H1 (cell line): ENCODE measurements around the gene PAQR4. TPM values are rescaled to one million over a fixed set of nuclear protein-coding genes. Genes with fewer than 3 reads are reported as not detected.

Source experiments
- ASH2L ChIP-seq: fragments of 200-600, 300-600 bp; sonication (generic); IDR thresholded peaks from one replicate; pipeline ENCODE4 v1.7.1; 2017; ENCODE audit warnings: low read length
- CHD1 ChIP-seq: IDR thresholded peaks from 2 replicates; pipeline ENCODE4 v1.6.1; 2012; ENCODE audit warnings: low read depth, low read length, improper control_type of control experiment
- HDAC6 ChIP-seq: IDR thresholded peaks from one replicate; pipeline ENCODE4 v1.7.1; 2012; ENCODE audit warnings: low read depth, mild to moderate bottlenecking, inconsistent platforms, low read length, moderate library complexity
- MAFK ChIP-seq: IDR thresholded peaks from 2 replicates; pipeline ENCODE4 v1.6.1; 2012; ENCODE audit warnings: low read depth, mild to moderate bottlenecking, improper control_type of control experiment, low read length
- PHF8 ChIP-seq: fragments of 200-600 bp; sonication (generic); conservative IDR thresholded peaks from 2 replicates; pipeline ENCODE4 v1.7.1; 2012; ENCODE audit warnings: low read depth, mild to moderate bottlenecking, inconsistent platforms, low read length, moderate library complexity
- RFX5 ChIP-seq: IDR thresholded peaks from 2 replicates; pipeline ENCODE4 v1.6.1; 2011; ENCODE audit warnings: low read depth, low read length, improper control_type of control experiment, borderline replicate concordance
- polyA plus RNA-seq, 7 experiments: library from polyadenylated mRNA; depleted of rRNA in 3 of 7; stranded (reverse) in 5 of 7; unstranded in 2 of 7; fragments of >200 nt in 5 of 7; fragments of 200-250 nt in 2 of 7; gene quantifications; 1 replicate in 5 of 7; 2 replicates in 1 of 7; 4 replicates in 1 of 7; pipeline versions ENCODE4 v1.2.1 to v1.2.3, GENCODE V29; 2011 to 2013; ENCODE audit warnings: missing spikeins in 2 of 7, mixed read lengths in 2 of 7
- total RNA-seq: library from RNA; stranded (reverse); fragmentation: NEBNext Ultra II Directional; extraction: Animal tissue kit (Norgen Biotek cat#: 25700); gene quantifications from 2 replicates; pipeline ENCODE4 v1.2.1, GENCODE V29; 2021
- TF ChIP-seq, protein P1 (sequence below), 3 experiments: IDR thresholded peaks; 1 replicate in 2 of 3; 2 replicates in 1 of 3; pipeline versions ENCODE4 v1.5.1 to v1.6.1; 2011; ENCODE audit warnings: low read length in 3 of 3, mild to moderate bottlenecking in 3 of 3, inconsistent platforms in 2 of 3, low read depth in 1 of 3, moderate library complexity in 1 of 3; ENCODE audit not compliant: insufficient read depth in 1 of 3; ENCODE audit errors: control extremely low read depth in 1 of 3
- TF ChIP-seq, protein P2 (sequence below): IDR thresholded peaks from 2 replicates; pipeline ENCODE4 v1.6.1; 2011; ENCODE audit warnings: low read length, improper control_type of control experiment
- TF ChIP-seq, protein P3 (sequence below): IDR thresholded peaks from 2 replicates; pipeline ENCODE4 v1.6.1; 2012; ENCODE audit warnings: inconsistent platforms

The PAQR4 gene
- total and polyA plus RNA-seq, 2 of the 8 experiments (the other 6 are each of a cell fraction or from before 2014, with no cell fraction given), result 28.2 to 34.6 TPM

DNA sequence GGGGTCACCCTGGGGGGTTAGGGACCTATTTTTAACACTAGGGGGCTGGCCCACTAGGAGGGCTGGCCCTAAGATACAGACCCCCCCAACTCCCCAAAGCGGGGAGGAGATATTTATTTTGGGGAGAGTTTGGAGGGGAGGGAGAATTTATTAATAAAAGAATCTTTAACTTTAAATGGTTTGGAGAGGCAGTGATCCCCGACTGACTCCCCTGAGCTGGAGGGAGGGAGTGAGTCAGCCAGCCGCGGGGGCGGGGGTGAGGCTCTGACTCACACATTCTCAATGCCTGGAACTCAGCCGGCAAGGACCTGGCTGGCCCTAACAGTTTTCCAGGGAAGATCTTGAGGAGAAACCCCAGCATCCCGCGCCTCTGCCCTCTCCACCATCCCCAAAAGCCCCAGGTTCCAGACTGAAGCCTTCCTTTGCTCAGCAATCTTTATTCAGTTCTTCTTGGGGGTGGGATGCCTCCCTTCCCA lies 53.1 kb downstream of the PAQR4 start (continued):
- TF ChIP-seq PHF8 (no peak), MAFK (no peak), ASH2L (no peak), HDAC6 (no peak), RFX5 (no peak), CHD1 (no peak)
- TF ChIP-seq, protein P1, sequence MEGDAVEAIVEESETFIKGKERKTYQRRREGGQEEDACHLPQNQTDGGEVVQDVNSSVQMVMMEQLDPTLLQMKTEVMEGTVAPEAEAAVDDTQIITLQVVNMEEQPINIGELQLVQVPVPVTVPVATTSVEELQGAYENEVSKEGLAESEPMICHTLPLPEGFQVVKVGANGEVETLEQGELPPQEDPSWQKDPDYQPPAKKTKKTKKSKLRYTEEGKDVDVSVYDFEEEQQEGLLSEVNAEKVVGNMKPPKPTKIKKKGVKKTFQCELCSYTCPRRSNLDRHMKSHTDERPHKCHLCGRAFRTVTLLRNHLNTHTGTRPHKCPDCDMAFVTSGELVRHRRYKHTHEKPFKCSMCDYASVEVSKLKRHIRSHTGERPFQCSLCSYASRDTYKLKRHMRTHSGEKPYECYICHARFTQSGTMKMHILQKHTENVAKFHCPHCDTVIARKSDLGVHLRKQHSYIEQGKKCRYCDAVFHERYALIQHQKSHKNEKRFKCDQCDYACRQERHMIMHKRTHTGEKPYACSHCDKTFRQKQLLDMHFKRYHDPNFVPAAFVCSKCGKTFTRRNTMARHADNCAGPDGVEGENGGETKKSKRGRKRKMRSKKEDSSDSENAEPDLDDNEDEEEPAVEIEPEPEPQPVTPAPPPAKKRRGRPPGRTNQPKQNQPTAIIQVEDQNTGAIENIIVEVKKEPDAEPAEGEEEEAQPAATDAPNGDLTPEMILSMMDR (IDR thresholded peaks at IDR 0.05; ENCODE audit: control extremely low read depth in 1 of 3, insufficient read depth in 1 of 3, low read depth in 1 of 3, low read length in 3 of 3), result no peak
- TF ChIP-seq, protein P2, sequence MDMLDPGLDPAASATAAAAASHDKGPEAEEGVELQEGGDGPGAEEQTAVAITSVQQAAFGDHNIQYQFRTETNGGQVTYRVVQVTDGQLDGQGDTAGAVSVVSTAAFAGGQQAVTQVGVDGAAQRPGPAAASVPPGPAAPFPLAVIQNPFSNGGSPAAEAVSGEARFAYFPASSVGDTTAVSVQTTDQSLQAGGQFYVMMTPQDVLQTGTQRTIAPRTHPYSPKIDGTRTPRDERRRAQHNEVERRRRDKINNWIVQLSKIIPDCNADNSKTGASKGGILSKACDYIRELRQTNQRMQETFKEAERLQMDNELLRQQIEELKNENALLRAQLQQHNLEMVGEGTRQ, result no peak
- TF ChIP-seq, protein P3, sequence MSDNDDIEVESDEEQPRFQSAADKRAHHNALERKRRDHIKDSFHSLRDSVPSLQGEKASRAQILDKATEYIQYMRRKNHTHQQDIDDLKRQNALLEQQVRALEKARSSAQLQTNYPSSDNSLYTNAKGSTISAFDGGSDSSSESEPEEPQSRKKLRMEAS, result no peak
